ENCODE measurements around the gene SCML1. TPM values are rescaled to one million over a fixed set of nuclear protein-coding genes. Genes with fewer than 3 reads are reported as not detected.

The SCML1 gene
- polyA plus RNA-seq, 1 of the 3 experiments (the other 2 are of a cell fraction), result 10.7 TPM

DNA sequence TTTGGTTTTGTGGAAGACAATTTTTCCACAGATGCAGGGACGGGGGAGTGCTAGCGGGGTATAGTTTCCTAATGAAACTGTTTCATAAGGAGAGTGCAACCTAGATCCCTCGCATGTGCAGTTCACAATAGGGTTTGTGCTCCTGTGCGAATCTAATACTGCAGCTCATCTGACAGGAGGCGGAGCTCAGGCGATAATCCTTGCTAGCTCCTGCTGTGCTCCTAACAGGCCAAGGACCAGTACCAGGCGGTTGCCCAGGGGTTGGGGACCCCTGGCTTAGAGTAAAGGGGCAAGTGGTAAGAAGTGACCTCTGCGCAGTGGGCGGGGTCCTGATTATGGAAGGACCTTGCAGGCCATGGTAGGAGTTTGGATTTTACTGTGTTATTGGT, 3.8 kb downstream of the SCML1 start:
- H2AFZ ChIP-seq (ENCODE audit: low read depth), result no peak overlapping the region
- H3K4me3 ChIP-seq (ENCODE audit: low read depth in 2 of 2, low read length in 1 of 2), result no peak overlapping the region
- no peak overlapping the region for H3K4me2 ChIP-seq
- H3K9me3 ChIP-seq, result no peaks in the 10 kb centered on the region
- no peak for DNase-seq
- no peaks in the 10 kb centered on the region for H3K27me3 ChIP-seq (ENCODE audit: insufficient read depth)
- H3K4me1 ChIP-seq (ENCODE audit: control insufficient read depth in 1 of 2, insufficient read depth in 2 of 2, low read depth in 1 of 2, low read length in 1 of 2), result no peaks in the 10 kb centered on the region; a peak in 1 of 4 replicates
- no peaks in the 10 kb centered on the region for H3F3A ChIP-seq (replicated peaks; ENCODE audit: insufficient read depth)
- H3K36me3 ChIP-seq (replicated peaks in 1 of 2; ENCODE audit: control insufficient read depth in 1 of 2, insufficient read depth in 2 of 2, low read length in 1 of 2), result no peaks in the 10 kb centered on the region
- H3K9ac ChIP-seq, result no peak overlapping the region
- H3K9me2 ChIP-seq, result no peaks in the 10 kb centered on the region
- 58% methylated on average over 9 of the region's 9 CpGs for WGBS (ENCODE audit: low lambda C conversion rate)
- POLR2A ChIA-PET, result no interaction called here
- CTCF ChIA-PET, result interaction anchor here (1.3 kb wide), 1 partner anchor 14 kb away, joined by 5 read pairs; no protein-coding TSS in a partner anchor
- no peak overlapping the region for H3K27ac ChIP-seq (ENCODE audit: low read depth in 2 of 2, low read length in 1 of 2)
- H3K79me2 ChIP-seq (ENCODE audit: insufficient read depth), result peaks cover 36% of the 10 kb centered on the region; the same call in 1 of the 2 replicates
- H4K20me1 ChIP-seq (ENCODE audit: insufficient read depth), result no peaks in the 10 kb centered on the region
- TF ChIP-seq ELF1 (IDR thresholded peaks at IDR 0.05) (no peak), RAD21 (IDR thresholded peaks at IDR 0.05; ENCODE audit: low read length) (no peak)
- TF ChIP-seq, protein P1, sequence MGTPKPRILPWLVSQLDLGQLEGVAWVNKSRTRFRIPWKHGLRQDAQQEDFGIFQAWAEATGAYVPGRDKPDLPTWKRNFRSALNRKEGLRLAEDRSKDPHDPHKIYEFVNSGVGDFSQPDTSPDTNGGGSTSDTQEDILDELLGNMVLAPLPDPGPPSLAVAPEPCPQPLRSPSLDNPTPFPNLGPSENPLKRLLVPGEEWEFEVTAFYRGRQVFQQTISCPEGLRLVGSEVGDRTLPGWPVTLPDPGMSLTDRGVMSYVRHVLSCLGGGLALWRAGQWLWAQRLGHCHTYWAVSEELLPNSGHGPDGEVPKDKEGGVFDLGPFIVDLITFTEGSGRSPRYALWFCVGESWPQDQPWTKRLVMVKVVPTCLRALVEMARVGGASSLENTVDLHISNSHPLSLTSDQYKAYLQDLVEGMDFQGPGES (IDR thresholded peaks at IDR 0.05; ENCODE audit: low read depth, low read length), result no peak
- TF ChIP-seq, protein P2, sequence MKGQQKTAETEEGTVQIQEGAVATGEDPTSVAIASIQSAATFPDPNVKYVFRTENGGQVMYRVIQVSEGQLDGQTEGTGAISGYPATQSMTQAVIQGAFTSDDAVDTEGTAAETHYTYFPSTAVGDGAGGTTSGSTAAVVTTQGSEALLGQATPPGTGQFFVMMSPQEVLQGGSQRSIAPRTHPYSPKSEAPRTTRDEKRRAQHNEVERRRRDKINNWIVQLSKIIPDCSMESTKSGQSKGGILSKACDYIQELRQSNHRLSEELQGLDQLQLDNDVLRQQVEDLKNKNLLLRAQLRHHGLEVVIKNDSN (IDR thresholded peaks at IDR 0.05; ENCODE audit: borderline replicate concordance, low read depth), result no peak

DNA sequence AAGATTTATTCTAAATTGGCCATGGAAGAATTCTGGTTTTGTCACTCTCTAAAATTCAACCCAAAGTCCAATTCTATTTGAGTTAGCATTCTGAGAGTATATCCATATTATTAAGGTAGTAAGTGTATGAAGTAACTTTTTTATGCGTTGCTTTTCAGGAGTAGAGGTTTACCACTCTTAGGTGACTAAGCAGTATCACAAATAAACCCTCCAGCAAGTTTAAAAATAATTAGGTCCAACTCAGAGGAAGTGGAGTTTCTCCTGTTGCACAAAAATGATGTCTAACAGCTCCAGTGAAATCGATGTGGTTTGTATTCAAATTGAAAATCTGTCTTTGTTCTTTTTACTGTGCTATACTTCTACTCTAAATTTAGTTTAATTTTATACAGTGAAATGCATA, 6.6 kb downstream of the SCML1 start:
- ChIA-PET POLR2A (no interaction called here), CTCF (interaction anchor here (1.9 to 2.9 kb wide), 4 partner anchors 69 to 634 kb away, joined by 4 to 13 read pairs (median 7); no protein-coding TSS in a partner anchor)
- peaks cover 28% of the 10 kb centered on the region; the same call in 1 of the 2 replicates for H3K79me2 ChIP-seq (ENCODE audit: insufficient read depth)
- H3K9me3 ChIP-seq, result no peaks in the 10 kb centered on the region
- no peak overlapping the region for H3K4me2 ChIP-seq
- 18% methylated on average over 2 of the region's 2 CpGs for WGBS (ENCODE audit: low lambda C conversion rate)
- no peaks in the 10 kb centered on the region for H3F3A ChIP-seq (replicated peaks; ENCODE audit: insufficient read depth)
- no peak overlapping the region for H3K27ac ChIP-seq (ENCODE audit: low read depth in 2 of 2, low read length in 1 of 2)
- no peak overlapping the region for H3K4me3 ChIP-seq (ENCODE audit: low read depth in 2 of 2, low read length in 1 of 2)
- no peaks in the 10 kb centered on the region for H3K27me3 ChIP-seq (ENCODE audit: insufficient read depth)
- no peaks in the 10 kb centered on the region for H4K20me1 ChIP-seq (ENCODE audit: insufficient read depth)
- no peak for DNase-seq
- no peak overlapping the region for H3K9ac ChIP-seq
- no peak overlapping the region for H2AFZ ChIP-seq (ENCODE audit: low read depth)
- H3K4me1 ChIP-seq (ENCODE audit: control insufficient read depth in 1 of 2, insufficient read depth in 2 of 2, low read depth in 1 of 2, low read length in 1 of 2), result no peaks in the 10 kb centered on the region
- H3K36me3 ChIP-seq (replicated peaks in 1 of 2; ENCODE audit: control insufficient read depth in 1 of 2, insufficient read depth in 2 of 2, low read length in 1 of 2), result no peaks in the 10 kb centered on the region
- no peaks in the 10 kb centered on the region for H3K9me2 ChIP-seq
- TF ChIP-seq RXRA (IDR thresholded peaks at IDR 0.05; ENCODE audit: borderline replicate concordance, low read depth), result no peak
- no peak for TF ChIP-seq GABPA (IDR thresholded peaks at IDR 0.05; ENCODE audit: low read depth)
- no peak for TF ChIP-seq FOXM1 (IDR thresholded peaks at IDR 0.05; ENCODE audit: low read depth)
- no peak for TF ChIP-seq NFIC (IDR thresholded peaks at IDR 0.05; ENCODE audit: borderline replicate concordance)
- TF ChIP-seq MXI1 (IDR thresholded peaks at IDR 0.05; ENCODE audit: low read depth, low read length), result no peak
- TF ChIP-seq GATA2 (CRISPR knock-in tag; IDR thresholded peaks at IDR 0.05), result no peak

All from SK-N-SH (cell line).